Ovary (tissue), 9 donors: ENCODE measurements around the gene HOXA4. TPM values are rescaled to one million over a fixed set of nuclear protein-coding genes. Genes with fewer than 3 reads are reported as not detected.
A peak's percentile ranks its signal among the peaks of the same experiment; 100 is the strongest.

Source experiments
- DNase-seq, 5 donors: peaks; one replicate each; pipeline ENCODE4 v3.0.0-alpha.2; 2019 to 2020
- H3K27ac ChIP-seq, 2 donors: fragments of 200-600 bp; one replicate each; pipeline versions ENCODE4 v1.5.1 to v1.8.0; 2019 to 2022
- H3K27me3 ChIP-seq: fragments of 200-600 bp; one replicate; pipeline ENCODE4 v1.8.0; 2022
- H3K36me3 ChIP-seq: fragments of 200-600 bp; sonication (generic); one replicate; pipeline ENCODE4 v1.5.1; 2019
- H3K4me1 ChIP-seq: one replicate; pipeline ENCODE4 v1.8.1; 2013; ENCODE audit warnings: mild to moderate bottlenecking, moderate library complexity; ENCODE audit not compliant: insufficient read depth
- H3K4me3 ChIP-seq: fragments of 200-600 bp; sonication (generic); one replicate; pipeline ENCODE4 v1.5.1; 2017
- H3K9me3 ChIP-seq, 2 donors: fragments of 200-600 bp in 1 of 2; sonication (generic) in 1 of 2; one replicate each; pipeline versions ENCODE4 v1.5.1 to v1.8.1; 2013 to 2019; ENCODE audit warnings: mild to moderate bottlenecking in 1 of 2, moderate library complexity in 1 of 2
- EP300 ChIP-seq: sonication (generic); formaldehyde crosslinking; IDR thresholded peaks from one replicate; pipeline ENCODE4 v1.6.1; 2017; ENCODE audit warnings: antibody characterized with exemption
- POLR2A ChIP-seq: fragments of 450-650 bp; IDR thresholded peaks from one replicate; pipeline ENCODE4 v1.6.1; 2017; ENCODE audit warnings: antibody characterized with exemption, mild to moderate bottlenecking, moderate library complexity
- WGBS, 3 donors: extraction: QIAGEN DNeasy Blood & Tissue Kit in 1 of 3; methylation state at CpG; one replicate each; pipeline versions ENCODE4 v1.1.5 to v1.1.7; 2013 to 2017; 5-methylcytosine and 5-hydroxymethylcytosine counted together
- intact Hi-C, 4 donors: fragments of 100-400 bp; cut with DNase I; formaldehyde crosslinking; loops; one replicate each; pipeline versions ENCODE4 v1.11.0 to v1.15.1; 2022 to 2023
- polyA plus RNA-seq, 2 donors: library from polyadenylated mRNA; stranded (reverse); fragments of 200-250 nt in 1 of 2; fragments of 350-450 nt in 1 of 2; fragmentation: Illumina TruSeq in 1 of 2; extraction: RNeasy Lipid Tissue Mini Kit (QIAGEN cat#74804) in 1 of 2; gene quantifications; one replicate each; pipeline ENCODE4 v1.2.3, GENCODE V29; 2013 to 2014
- total RNA-seq, 7 donors: library from RNA; depleted of rRNA in 2 of 7; stranded (reverse); fragments of >200 nt in 2 of 7; fragmentation: NEBNext Ultra II Directional in 3 of 7; extraction: Animal tissue kit (Norgen Biotek cat#: 25700) in 3 of 7; gene quantifications; one replicate each; pipeline versions ENCODE4 v1.1.0 to v1.2.4, GENCODE V29; 2016 to 2023
- TF ChIP-seq, protein P1 (sequence below), 3 donors: fragments of 450-650 bp in 2 of 3; fragments of 200-600 bp in 1 of 3; IDR thresholded peaks; one replicate each; pipeline versions ENCODE4 v1.5.1 to v1.8.0; 2016 to 2022; ENCODE audit warnings: antibody characterized with exemption in 3 of 3, mild to moderate bottlenecking in 1 of 3
- donor health status: DM: no; HTN: no; CAD: no; lungs with moderate emphysema.
- donor health status: DM: no; HTN: no; CAD: no.
- donor health status: Bipolar disorder and iron deficiency.
- donor health status: DM: yes; HTN: yes; CAD: no.
- donor health status: DM: no; HTN: no; CAD: no.
- donor health status: DM: yes; HTN: yes; CAD: no.

Gene HOXA4
- total and polyA plus RNA-seq, 9 donors: 0.22 to 34.0 (median 3.5) TPM

DNA sequence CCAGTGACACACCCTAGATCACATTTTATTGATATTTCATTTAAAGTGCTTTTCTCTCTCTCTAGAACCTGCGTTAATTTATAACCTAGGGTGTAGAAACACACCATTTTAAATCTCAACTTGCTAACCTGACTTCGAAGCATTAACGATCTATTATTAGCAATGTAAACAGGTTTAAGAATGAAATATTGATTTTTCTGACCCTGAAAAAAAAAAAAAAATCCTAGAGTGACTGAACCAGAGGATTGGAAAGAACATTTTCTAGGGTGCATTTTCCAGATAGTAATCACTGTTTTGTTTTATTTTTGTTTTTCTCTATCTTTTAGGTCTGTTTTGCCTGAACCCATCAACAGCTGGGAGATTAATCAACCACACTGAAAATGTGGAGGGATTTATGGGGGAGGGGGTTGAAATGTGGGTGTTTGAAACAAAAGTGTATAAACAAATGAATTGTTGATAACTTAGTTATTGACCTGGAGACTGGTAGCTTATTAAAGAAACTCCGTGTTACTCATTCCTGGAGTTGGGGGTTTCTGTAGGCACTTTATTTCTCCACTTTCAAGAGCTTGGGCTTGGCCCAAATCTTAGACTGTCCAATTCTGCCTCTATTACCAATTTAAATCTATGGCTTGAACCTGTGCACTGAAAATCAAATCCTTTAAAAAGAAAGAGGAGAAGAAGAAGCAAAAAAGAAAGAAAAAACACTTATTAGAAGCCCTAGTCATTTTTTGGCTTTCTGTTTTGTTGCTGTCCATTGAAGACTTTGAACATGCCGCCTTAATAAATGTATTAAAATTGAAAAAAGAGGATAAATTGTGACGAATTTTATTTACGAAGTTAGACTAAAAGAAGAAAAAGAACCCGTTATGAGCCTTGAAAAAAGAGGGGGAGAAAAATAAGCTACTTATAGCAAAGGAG lies 30.8 kb downstream of the HOXA4 start:
- intact Hi-C loops: no loop called here

DNA sequence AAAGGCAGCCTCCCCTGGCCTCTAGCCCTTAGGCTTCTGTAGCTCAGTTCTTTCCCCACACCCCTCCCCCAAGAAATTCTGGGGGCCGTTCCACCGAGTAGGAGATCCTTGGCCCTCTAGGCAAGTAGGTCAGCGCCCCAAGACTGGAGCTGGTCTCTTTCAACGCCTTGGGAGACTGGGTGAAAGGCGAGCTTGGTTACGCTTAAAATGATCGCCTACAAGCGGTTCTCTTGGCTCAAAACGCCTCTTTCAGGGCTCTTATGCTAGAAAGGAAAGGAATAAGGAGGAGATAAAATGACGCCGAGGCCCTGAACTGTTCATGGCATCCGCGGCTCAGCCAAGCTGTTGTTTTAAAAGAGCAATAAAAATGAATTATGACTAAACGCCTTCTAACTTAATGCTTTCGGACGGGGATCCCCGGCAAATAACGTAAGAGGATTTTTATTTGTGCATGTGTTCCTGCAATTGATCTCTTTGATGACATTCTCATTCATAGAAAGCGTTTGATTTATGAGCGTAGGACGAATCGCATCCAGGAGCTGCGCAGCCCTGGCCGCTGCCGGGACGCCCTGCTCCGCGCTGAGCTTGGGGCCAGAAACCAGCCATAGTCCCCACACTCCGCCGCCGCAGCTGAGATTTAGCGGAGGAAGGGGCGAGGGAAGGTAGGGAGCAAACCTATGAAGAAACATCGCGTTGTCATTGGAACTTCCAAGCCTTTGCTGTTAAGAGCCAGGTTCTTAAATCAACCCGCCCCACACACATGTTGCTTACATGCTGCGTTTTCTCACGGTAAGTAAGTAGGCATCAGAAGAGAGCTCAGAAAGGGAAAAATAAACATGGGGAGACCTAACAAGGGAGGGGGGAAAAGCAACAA lies 31.7 kb downstream of the HOXA4 start:
- TF ChIP-seq POLR2A (no peak), EP300 (no peak)
- TF ChIP-seq, protein P1, sequence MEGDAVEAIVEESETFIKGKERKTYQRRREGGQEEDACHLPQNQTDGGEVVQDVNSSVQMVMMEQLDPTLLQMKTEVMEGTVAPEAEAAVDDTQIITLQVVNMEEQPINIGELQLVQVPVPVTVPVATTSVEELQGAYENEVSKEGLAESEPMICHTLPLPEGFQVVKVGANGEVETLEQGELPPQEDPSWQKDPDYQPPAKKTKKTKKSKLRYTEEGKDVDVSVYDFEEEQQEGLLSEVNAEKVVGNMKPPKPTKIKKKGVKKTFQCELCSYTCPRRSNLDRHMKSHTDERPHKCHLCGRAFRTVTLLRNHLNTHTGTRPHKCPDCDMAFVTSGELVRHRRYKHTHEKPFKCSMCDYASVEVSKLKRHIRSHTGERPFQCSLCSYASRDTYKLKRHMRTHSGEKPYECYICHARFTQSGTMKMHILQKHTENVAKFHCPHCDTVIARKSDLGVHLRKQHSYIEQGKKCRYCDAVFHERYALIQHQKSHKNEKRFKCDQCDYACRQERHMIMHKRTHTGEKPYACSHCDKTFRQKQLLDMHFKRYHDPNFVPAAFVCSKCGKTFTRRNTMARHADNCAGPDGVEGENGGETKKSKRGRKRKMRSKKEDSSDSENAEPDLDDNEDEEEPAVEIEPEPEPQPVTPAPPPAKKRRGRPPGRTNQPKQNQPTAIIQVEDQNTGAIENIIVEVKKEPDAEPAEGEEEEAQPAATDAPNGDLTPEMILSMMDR (IDR thresholded peaks at IDR 0.05): no peak
- WGBS, 3 donors: 16 to 33% (median 23%) methylated on average over 38 of the region's 38 CpGs
- Histone ChIP-seq H3K36me3 (no peaks in the 10 kb centered on the region), H3K9me3 (no peaks in the 10 kb centered on the region), H3K27me3 (no peaks in the 10 kb centered on the region), H3K4me3 (peak overlapping the region; percentile 32), H3K4me1 (peaks cover 4% of the 10 kb centered on the region), H3K27ac (peak overlapping the region in 1 of 2 donors; percentile 34)
- intact Hi-C loops: no loop called here
- peak in 3 of 5 donors; percentile 51 to 81 (median 55) for DNase-seq

More for the DNA sequence above, 30.8 kb downstream of the HOXA4 start:
- WGBS, 3 donors: 78 to 85% (median 84%) methylated on average over 8 of the region's 8 CpGs
- Histone ChIP-seq H3K27ac (no peak overlapping the region), H3K27me3 (no peaks in the 10 kb centered on the region), H3K4me3 (no peak overlapping the region), H3K4me1 (peaks cover 4% of the 10 kb centered on the region), H3K36me3 (no peaks in the 10 kb centered on the region), H3K9me3 (no peaks in the 10 kb centered on the region)
- DNase-seq: no peak
- TF ChIP-seq POLR2A (no peak), EP300 (no peak)
- TF ChIP-seq, protein P1 (IDR thresholded peaks at IDR 0.05): no peak

DNA sequence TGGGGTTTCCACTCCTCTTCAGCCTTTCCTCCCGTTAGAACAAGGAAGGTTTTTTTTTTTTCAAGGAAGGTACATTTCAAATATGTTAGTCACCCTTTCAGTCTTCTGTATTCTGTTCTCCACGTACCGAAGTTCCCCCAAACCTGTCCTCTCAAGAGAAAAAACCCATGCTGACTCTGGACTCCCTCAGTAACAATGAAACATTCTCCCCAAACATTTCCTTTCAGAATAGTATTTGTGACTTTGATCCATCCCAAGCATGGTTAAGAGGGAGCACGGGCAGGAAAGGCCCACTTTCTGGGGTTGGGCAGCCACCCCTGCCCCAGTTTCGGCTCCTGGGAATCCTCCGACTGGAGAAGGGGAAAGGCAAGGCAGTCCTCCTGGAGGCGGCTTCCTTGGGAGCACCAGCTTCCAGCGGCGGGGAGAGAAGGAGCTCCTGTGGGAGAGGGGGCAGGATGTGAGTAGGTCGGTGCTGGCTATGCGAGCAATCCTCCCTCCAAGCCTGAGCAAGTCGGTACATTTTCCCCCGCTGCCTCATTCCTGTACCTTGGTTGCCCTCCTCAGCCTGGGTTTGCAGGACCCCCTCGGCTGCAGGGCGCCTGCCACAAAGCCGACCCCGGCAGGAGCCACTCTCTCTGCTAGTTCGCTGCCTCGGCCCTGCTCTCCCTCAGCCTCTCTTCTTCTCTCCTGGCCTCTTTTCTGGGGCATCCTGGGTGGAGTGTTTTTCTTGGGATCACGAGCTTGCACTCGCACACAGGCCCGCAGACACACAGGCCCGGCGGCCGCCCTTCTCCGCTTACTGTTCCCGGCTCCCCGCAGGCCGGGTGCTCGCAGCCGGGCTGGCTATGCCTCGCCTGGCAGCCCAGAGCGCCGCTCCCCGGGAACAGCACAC lies 32.6 kb downstream of the HOXA4 start:
- DNase-seq: peak in 1 of 5 donors; percentile 46
- no peak for TF ChIP-seq EP300
- TF ChIP-seq POLR2A: no peak
- TF ChIP-seq, protein P1 (IDR thresholded peaks at IDR 0.05): no peak
- Histone ChIP-seq H3K4me3 (peak overlapping the region; percentile 32), H3K36me3 (no peaks in the 10 kb centered on the region), H3K4me1 (peaks cover 4% of the 10 kb centered on the region), H3K9me3 (no peaks in the 10 kb centered on the region), H3K27me3 (no peaks in the 10 kb centered on the region), H3K27ac (peak overlapping the region in 1 of 2 donors; percentile 34)
- WGBS, 3 donors: 25 to 28% (median 28%) methylated on average over 35 of the region's 35 CpGs
- intact Hi-C loops: no loop called here
